ENCODE results near the gene RALB.

DNA sequence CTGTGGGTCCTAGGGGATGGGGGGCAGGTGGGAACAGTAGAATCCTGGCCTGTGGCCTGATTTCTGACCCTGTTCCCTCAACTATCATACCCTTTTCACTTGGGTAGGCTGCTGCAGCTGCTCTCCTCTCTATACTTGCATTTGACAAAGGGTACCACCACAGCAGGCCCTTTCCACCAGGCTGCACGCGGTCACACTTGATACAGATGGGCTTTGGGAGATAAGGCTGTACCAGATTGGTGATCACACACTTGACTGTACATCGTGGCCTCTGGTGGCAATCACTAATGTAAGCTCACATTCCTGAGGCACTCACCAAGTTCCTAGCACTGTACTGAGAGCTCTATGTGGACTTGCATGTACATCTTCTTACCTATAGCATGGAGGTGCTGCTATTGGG, 1.6 kb upstream of the RALB start:
- TF ChIP-seq, protein P1, sequence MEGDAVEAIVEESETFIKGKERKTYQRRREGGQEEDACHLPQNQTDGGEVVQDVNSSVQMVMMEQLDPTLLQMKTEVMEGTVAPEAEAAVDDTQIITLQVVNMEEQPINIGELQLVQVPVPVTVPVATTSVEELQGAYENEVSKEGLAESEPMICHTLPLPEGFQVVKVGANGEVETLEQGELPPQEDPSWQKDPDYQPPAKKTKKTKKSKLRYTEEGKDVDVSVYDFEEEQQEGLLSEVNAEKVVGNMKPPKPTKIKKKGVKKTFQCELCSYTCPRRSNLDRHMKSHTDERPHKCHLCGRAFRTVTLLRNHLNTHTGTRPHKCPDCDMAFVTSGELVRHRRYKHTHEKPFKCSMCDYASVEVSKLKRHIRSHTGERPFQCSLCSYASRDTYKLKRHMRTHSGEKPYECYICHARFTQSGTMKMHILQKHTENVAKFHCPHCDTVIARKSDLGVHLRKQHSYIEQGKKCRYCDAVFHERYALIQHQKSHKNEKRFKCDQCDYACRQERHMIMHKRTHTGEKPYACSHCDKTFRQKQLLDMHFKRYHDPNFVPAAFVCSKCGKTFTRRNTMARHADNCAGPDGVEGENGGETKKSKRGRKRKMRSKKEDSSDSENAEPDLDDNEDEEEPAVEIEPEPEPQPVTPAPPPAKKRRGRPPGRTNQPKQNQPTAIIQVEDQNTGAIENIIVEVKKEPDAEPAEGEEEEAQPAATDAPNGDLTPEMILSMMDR (IDR thresholded peaks at IDR 0.05): no peak
- TF ChIP-seq ZFX (IDR thresholded peaks at IDR 0.05; ENCODE audit: borderline replicate concordance): no peak
